SU-DHL-6 (cell line): ENCODE results near the gene OSBP2.

Experiments used
- CTCF ChIP-seq: fragments of 200-600 bp; sonication (generic); IDR thresholded peaks from one replicate; pipeline ENCODE4 v1.5.1; 2017; ENCODE audit warnings: antibody characterized with exemption, mild to moderate bottlenecking, low read length, moderate library complexity; ENCODE audit not compliant: insufficient read depth, poor library complexity, severe bottlenecking
- EZH2phosphoT487 ChIP-seq: fragments of 200-600 bp; sonication (generic), shearing (Covaris generic); conservative IDR thresholded peaks from 2 replicates; pipeline ENCODE4 v1.6.1; 2018; ENCODE audit warnings: mild to moderate bottlenecking, antibody characterized with exemption, low read length, moderate library complexity, mixed read lengths

GRCh38 chr22:30879415-30879797, 184.7 kb downstream of the OSBP2 start:
- TF ChIP-seq CTCF (no peak), EZH2phosphoT487 (no peak)
